Measurements from ENCODE around the gene DENND1A.

- TF ChIP-seq YY1 (IDR thresholded peaks at IDR 0.05; ENCODE audit: insufficient read depth, insufficient read length) = no peak
- TF ChIP-seq ZNF274 (IDR thresholded peaks at IDR 0.05; ENCODE audit: low read depth, low read length) = no peak
These were observed 483.8 kb downstream of the DENND1A start for GRCh38 chr9:123445981-123446610.

All from NT2/D1 (cell line).